Skeletal muscle satellite cell (primary cell): ENCODE data around the gene CLIC2. TPM values are rescaled to one million over a fixed set of nuclear protein-coding genes. Genes with fewer than 3 reads are reported as not detected.

Experiments
- H3K27me3 ChIP-seq: 2 replicates; pipeline ENCODE4 v1.7.0; 2013; ENCODE audit warnings: low read length; ENCODE audit not compliant: control insufficient read depth, insufficient read depth
- H3K36me3 ChIP-seq: 2 replicates; pipeline ENCODE4 v1.7.0; 2013; ENCODE audit warnings: mild to moderate bottlenecking, control low read depth, low read length; ENCODE audit not compliant: insufficient read depth
- H3K4me1 ChIP-seq: 2 replicates; pipeline ENCODE4 v1.7.0; 2013; ENCODE audit warnings: low read length; ENCODE audit not compliant: control insufficient read depth, insufficient read depth
- H3K4me2 ChIP-seq: 2 replicates; pipeline ENCODE4 v1.7.0; 2013; ENCODE audit warnings: mild to moderate bottlenecking, low read length
- H3K4me3 ChIP-seq: 2 replicates; pipeline ENCODE4 v1.7.0; 2013; ENCODE audit warnings: low read length
- H3K9ac ChIP-seq: 2 replicates; pipeline ENCODE4 v1.7.0; 2013; ENCODE audit warnings: mild to moderate bottlenecking, low read depth, low read length, moderate library complexity
- H3K9me3 ChIP-seq: replicated peaks from 2 replicates; pipeline ENCODE4 v1.7.0; 2013; ENCODE audit warnings: mild to moderate bottlenecking, control low read depth, low read length
- small RNA-seq: library from RNA; depleted of rRNA; stranded (forward); fragments of <200 nt; gene quantifications from one replicate; pipeline ENCODE3, GENCODE V24; 2012

The CLIC2 gene

DNA sequence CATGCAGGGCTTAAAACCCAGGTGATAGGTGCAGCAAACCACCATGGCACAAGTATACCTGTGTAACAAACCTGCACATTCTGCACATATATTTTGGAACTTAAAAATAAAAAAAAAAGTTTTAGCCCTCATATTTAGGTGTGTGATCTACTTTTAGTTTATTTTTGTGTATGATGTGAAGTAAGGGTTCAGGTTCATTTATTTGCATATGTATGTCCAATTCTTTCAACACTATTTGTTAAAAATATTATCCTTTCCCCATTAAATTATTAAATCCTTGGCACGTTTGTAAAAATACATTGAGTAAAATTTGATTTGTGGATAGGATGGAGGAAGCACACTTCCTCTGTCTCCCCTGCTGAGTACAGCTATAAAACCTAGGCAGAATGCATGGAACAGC lies 83.0 kb downstream of the CLIC2 start:
- no peaks in the 10 kb centered on the region for H3K4me1 ChIP-seq

DNA sequence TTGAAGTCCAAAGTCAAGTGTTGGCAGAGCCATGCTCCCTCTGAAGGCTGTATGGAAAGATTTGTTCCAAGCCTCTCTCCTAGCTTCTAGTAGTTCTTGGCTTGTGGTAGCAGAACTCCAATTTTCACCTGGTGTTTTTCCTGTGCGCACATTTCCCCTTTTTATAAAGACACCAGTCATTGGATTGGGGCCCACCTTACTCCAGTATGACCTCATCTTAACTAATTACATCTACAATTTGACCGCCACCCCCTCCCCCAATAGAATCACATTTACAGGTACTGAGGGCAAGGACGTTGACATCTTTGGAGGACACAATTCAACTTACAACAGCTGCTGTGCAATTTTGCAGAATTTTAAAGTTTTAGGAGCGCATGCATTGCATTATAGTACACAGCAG lies 86.9 kb downstream of the CLIC2 start:
- Histone ChIP-seq H3K36me3 (no peaks in the 10 kb centered on the region), H3K4me2 (no peak overlapping the region), H3K9ac (no peak overlapping the region), H3K4me3 (no peak overlapping the region), H3K27me3 (no peaks in the 10 kb centered on the region), H3K4me1 (no peaks in the 10 kb centered on the region), H3K9me3 (no peaks in the 10 kb centered on the region)

More for the DNA sequence above, 83.0 kb downstream of the CLIC2 start:
- H3K4me2 ChIP-seq = no peak overlapping the region
- H3K9ac ChIP-seq = no peak overlapping the region
- no peak overlapping the region for H3K4me3 ChIP-seq
- no peaks in the 10 kb centered on the region for H3K27me3 ChIP-seq
- H3K36me3 ChIP-seq = no peaks in the 10 kb centered on the region
- H3K9me3 ChIP-seq = no peaks in the 10 kb centered on the region

DNA sequence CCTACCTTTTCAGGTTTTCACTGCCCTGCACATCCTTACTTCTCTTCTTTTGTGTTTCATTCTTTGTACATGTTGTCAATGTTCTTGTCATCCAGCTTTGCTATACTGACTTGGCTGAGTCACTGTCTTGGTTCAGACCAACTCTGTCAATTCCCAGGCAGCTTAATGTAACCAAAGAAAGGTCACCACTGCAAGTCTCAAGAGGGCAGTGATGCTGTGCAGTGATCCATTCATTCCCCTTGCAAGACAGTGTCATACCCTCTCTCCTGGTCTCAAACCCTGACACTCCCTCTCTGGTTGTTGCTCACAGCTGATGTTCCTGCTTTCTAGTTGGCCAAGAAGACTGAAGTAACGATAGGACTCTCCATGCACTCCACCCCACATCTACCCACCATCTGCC lies 87.7 kb downstream of the CLIC2 start:
- no peaks in the 10 kb centered on the region for H3K27me3 ChIP-seq
- H3K4me2 ChIP-seq = no peak overlapping the region
- H3K4me3 ChIP-seq = no peak overlapping the region
- no peaks in the 10 kb centered on the region for H3K9me3 ChIP-seq
- H3K36me3 ChIP-seq = no peaks in the 10 kb centered on the region
- H3K9ac ChIP-seq = no peak overlapping the region
- no peaks in the 10 kb centered on the region for H3K4me1 ChIP-seq

DNA sequence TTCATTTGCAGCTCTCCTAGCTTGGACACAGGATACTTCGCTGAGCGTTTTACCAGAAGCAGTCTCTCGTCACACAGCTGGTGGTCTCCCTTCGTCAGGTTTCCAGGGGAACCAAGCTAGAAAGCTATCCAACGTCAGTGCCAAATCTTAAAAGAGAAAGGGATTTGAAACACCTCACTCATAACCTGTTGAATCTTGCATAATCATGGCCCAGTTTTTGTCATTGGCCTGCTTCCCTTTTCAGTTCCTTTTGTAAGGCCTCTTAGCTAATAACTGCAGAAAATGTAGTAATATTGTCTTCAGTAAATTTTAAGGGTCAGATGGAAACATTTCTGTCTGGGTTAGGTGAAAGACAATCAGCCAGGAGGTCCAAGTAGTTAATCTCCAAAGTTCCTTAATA lies 92.1 kb downstream of the CLIC2 start:
- H3K9me3 ChIP-seq = no peaks in the 10 kb centered on the region
- no peaks in the 10 kb centered on the region for H3K4me1 ChIP-seq
- H3K36me3 ChIP-seq = peaks cover 2% of the 10 kb centered on the region
- no peak overlapping the region for H3K4me2 ChIP-seq
- no peak overlapping the region for H3K4me3 ChIP-seq
- H3K27me3 ChIP-seq = no peaks in the 10 kb centered on the region
- no peak overlapping the region for H3K9ac ChIP-seq

DNA sequence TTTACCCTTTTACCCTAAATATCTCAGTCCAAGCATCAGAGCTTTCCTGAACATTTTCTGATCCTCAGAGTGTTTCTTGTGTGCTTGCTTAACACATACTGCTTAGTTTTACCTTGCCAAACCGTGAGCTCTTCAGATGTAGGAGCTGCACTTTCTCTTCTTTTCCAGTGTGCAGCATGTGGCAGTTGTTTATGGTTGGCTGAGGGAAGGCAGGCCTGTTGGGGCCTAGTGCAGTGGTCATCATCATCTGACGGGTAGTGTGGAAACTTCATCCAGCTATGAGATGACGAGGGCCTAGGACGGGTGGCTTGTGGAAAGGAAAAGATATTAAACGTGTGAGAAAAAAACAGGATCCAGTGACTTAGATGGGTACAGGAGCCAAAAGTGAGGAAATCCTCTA lies 96.7 kb downstream of the CLIC2 start:
- Histone ChIP-seq H3K36me3 (peaks cover 8% of the 10 kb centered on the region), H3K4me3 (no peak overlapping the region), H3K9me3 (no peaks in the 10 kb centered on the region), H3K4me1 (no peaks in the 10 kb centered on the region), H3K9ac (no peak overlapping the region), H3K4me2 (no peak overlapping the region), H3K27me3 (no peaks in the 10 kb centered on the region)

DNA sequence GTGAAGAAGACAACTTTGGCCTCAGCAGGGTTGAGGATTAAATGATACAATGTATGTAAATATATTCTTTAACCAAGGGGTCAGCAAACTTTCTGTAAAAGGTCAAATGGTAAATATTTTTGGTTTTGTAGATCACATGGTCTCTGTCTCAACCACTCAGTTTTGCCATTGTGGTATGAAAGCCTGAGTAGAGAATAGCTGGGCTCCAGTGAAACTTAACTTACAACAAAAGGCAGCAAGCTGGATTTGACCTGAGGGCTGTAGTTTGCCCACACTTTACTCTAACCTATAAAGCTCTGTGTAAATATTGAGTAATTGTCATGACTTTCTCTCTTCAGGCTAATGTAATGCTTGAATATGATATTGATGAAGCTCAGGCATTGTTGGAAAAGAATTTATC lies 98.5 kb downstream of the CLIC2 start:
- no peak overlapping the region for H3K4me2 ChIP-seq
- H3K9ac ChIP-seq = no peak overlapping the region
- H3K4me3 ChIP-seq = no peak overlapping the region
- no peaks in the 10 kb centered on the region for H3K9me3 ChIP-seq
- H3K4me1 ChIP-seq = no peaks in the 10 kb centered on the region
- peaks cover 11% of the 10 kb centered on the region for H3K36me3 ChIP-seq
- H3K27me3 ChIP-seq = no peaks in the 10 kb centered on the region

DNA sequence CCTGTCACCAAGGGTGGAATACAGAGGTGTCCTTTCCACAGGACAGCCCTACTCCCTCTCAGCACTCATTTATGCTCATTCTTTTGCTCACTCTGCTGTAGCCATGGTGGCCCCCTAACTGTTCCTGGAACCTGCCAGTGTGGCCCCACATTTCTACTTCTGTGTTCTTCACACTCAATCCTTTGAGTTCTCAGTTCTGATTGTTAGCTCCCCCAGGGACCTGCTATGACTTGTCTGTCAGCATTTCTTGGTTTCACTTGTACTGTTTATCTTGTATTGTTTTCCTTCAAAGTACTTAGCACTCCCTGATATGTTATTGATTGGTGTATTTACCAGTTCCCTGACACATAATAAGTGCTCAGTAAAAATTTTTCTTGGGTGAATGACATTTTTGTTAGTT lies 103.3 kb downstream of the CLIC2 start:
- Histone ChIP-seq H3K4me1 (no peaks in the 10 kb centered on the region), H3K36me3 (peaks cover 10% of the 10 kb centered on the region)

More for the DNA sequence above, 103.3 kb downstream of the CLIC2 start:
- no peaks in the 10 kb centered on the region for H3K27me3 ChIP-seq
- no peak overlapping the region for H3K4me3 ChIP-seq
- no peak overlapping the region for H3K9ac ChIP-seq
- no peak overlapping the region for H3K4me2 ChIP-seq
- H3K9me3 ChIP-seq = no peaks in the 10 kb centered on the region

Small RNA genes within 50 kb of the gene (small RNA-seq; reads per million reads assigned to genes)
- gene AC234781.4 (not detected), gene MIR1184-2 (not detected)
